ENCODE results near the gene FRMD4B. TPM values are rescaled to one million over a fixed set of nuclear protein-coding genes. Genes with fewer than 3 reads are reported as not detected.
"Not testable (repeated sequence)": the region's sequence is repeated elsewhere in the genome, so short reads cannot be mapped to it uniquely, and the experiment has no call there.

Gene FRMD4B
- polyA plus RNA-seq, 2 of the 4 experiments (the other 2 are of a cell fraction): 0.92 to 5.9 TPM

DNA sequence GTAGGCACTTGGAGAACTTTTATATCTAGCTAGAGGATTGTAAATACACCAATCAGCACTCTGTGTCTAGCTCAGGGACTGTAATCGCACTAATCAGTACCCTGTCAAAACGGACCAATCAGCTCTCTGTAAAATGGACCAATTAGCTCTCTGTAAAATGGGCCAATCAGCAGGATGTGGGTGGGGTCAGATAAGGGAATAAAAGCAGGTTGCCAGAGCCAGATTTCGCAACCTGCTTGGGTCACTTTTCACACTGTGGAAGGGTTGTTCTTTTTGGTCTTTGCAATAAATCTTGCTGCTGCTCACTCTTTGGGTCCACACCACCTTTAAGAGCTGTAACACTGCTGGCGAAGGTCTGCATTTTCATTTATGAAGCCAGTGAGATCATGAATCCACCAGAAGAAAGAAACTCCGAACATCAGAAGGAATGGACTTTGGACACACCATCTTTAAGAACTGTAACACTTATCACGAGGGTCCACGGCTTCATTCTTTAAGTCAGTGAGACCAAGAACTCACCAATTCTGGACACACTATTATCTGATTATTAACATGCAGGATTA, 125.0 kb downstream of the FRMD4B start:
- ATAC-seq; DNase-seq (ENCODE audit: low read depth in 1 of 2, low spot score in 1 of 2); POLR2A ChIA-PET; H3K27ac ChIP-seq; H3K4me3 ChIP-seq; H3K4me2 ChIP-seq; H3K4me1 ChIP-seq; H3K9me3 ChIP-seq; FAIRE-seq: not testable (repeated sequence)
- CTCF ChIA-PET: interaction anchor here (1.1 to 1.2 kb wide), 2 partner anchors 11 to 45 kb away, joined by 3 to 6 read pairs; no protein-coding TSS in a partner anchor
- 79% methylated on average over 7 of the region's 7 CpGs for WGBS (ENCODE audit: missing lambda C conversion rate)
- peak in 1 of 2 experiments; percentile 41; a peak in 1 of 4 replicates for TF ChIP-seq CEBPB (IDR thresholded peaks at IDR 0.05)

- Histone ChIP-seq H3K9me3 (no peaks in the 10 kb centered on the region), H3K4me2 (no peak overlapping the region), H3K4me1 (no peaks in the 10 kb centered on the region), H3K27ac (no peak overlapping the region), H3K4me3 (no peak overlapping the region)
- DNase-seq (ENCODE audit: low read depth in 1 of 2, low spot score in 1 of 2) (no peak), FAIRE-seq (no peak), ATAC-seq (no peak)
- POLR2A ChIA-PET: no interaction called here
- TF ChIP-seq HES2 (IDR thresholded peaks at IDR 0.05) (no peak), JUN (IDR thresholded peaks at IDR 0.05) (no peak), HOXA7 (CRISPR knock-in tag; IDR thresholded peaks at IDR 0.05) (no peak), FOSL2 (IDR thresholded peaks at IDR 0.05) (no peak), FOSL2 (CRISPR knock-in tag; IDR thresholded peaks at IDR 0.05) (no peak), NR3C1 (IDR thresholded peaks at IDR 0.05) (no peak), ZNF302 (CRISPR knock-in tag; IDR thresholded peaks at IDR 0.05) (no peak), GATA3 (IDR thresholded peaks at IDR 0.05; ENCODE audit: borderline replicate concordance) (no peak), RARB (CRISPR knock-in tag; IDR thresholded peaks at IDR 0.05) (no peak), MAFK (IDR thresholded peaks at IDR 0.05; ENCODE audit: partially characterized antibody) (no peak), ZFP36 (IDR thresholded peaks at IDR 0.05; ENCODE audit: borderline replicate concordance, partially characterized antibody) (no peak), TP53 (CRISPR knock-in tag; IDR thresholded peaks at IDR 0.05) (no peak), TFCP2L1 (CRISPR knock-in tag; IDR thresholded peaks at IDR 0.05) (no peak)
- 88% methylated on average over 18 of the region's 35 CpGs for WGBS (ENCODE audit: missing lambda C conversion rate)
- CTCF ChIA-PET: interaction anchor here (1.2 kb wide), 1 partner anchor 46 kb away, joined by 6 read pairs; no protein-coding TSS in a partner anchor
Observed at GRCh38 chr3:69260216-69260787, 125.6 kb downstream of the FRMD4B start.

GRCh38 chr3:69259125-69259524, 126.8 kb downstream of the FRMD4B start:
- POLR2A ChIA-PET: no interaction called here
- DNase-seq (ENCODE audit: low read depth in 1 of 2, low spot score in 1 of 2): no peak
- Histone ChIP-seq H3K27ac (no peak overlapping the region), H3K4me3 (no peak overlapping the region), H3K4me2 (no peak overlapping the region), H3K9me3 (no peaks in the 10 kb centered on the region), H3K4me1 (no peaks in the 10 kb centered on the region)
- no peak for ATAC-seq
- CTCF ChIA-PET: no interaction called here
- 82% methylated on average over 9 of the region's 9 CpGs for WGBS (ENCODE audit: missing lambda C conversion rate)
- FAIRE-seq: no peak
- TF ChIP-seq ZFP36 (IDR thresholded peaks at IDR 0.05; ENCODE audit: borderline replicate concordance, partially characterized antibody): no peak
- TF ChIP-seq ZNF302 (CRISPR knock-in tag; IDR thresholded peaks at IDR 0.05): no peak
- no peak for TF ChIP-seq POLR2AphosphoS2 (conservative IDR thresholded peaks at IDR 0.05; ENCODE audit: low read length)
- TF ChIP-seq SMC3 (IDR thresholded peaks at IDR 0.05): no peak
- TF ChIP-seq, protein P1, sequence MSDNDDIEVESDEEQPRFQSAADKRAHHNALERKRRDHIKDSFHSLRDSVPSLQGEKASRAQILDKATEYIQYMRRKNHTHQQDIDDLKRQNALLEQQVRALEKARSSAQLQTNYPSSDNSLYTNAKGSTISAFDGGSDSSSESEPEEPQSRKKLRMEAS (IDR thresholded peaks at IDR 0.05): no peak
- TF ChIP-seq CHD4 (IDR thresholded peaks at IDR 0.05; ENCODE audit: borderline replicate concordance): no peak
- TF ChIP-seq RFX5 (IDR thresholded peaks at IDR 0.05): no peak
- no peak for TF ChIP-seq BCL3 (IDR thresholded peaks at IDR 0.05)
- no peak for TF ChIP-seq ESRRA (IDR thresholded peaks at IDR 0.05; ENCODE audit: borderline replicate concordance, low read length)
- TF ChIP-seq EP300 (IDR thresholded peaks at IDR 0.05): no peak
- TF ChIP-seq, protein P2, sequence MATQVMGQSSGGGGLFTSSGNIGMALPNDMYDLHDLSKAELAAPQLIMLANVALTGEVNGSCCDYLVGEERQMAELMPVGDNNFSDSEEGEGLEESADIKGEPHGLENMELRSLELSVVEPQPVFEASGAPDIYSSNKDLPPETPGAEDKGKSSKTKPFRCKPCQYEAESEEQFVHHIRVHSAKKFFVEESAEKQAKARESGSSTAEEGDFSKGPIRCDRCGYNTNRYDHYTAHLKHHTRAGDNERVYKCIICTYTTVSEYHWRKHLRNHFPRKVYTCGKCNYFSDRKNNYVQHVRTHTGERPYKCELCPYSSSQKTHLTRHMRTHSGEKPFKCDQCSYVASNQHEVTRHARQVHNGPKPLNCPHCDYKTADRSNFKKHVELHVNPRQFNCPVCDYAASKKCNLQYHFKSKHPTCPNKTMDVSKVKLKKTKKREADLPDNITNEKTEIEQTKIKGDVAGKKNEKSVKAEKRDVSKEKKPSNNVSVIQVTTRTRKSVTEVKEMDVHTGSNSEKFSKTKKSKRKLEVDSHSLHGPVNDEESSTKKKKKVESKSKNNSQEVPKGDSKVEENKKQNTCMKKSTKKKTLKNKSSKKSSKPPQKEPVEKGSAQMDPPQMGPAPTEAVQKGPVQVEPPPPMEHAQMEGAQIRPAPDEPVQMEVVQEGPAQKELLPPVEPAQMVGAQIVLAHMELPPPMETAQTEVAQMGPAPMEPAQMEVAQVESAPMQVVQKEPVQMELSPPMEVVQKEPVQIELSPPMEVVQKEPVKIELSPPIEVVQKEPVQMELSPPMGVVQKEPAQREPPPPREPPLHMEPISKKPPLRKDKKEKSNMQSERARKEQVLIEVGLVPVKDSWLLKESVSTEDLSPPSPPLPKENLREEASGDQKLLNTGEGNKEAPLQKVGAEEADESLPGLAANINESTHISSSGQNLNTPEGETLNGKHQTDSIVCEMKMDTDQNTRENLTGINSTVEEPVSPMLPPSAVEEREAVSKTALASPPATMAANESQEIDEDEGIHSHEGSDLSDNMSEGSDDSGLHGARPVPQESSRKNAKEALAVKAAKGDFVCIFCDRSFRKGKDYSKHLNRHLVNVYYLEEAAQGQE (IDR thresholded peaks at IDR 0.05): no peak
- no peak for TF ChIP-seq MAZ (IDR thresholded peaks at IDR 0.05; ENCODE audit: borderline replicate concordance, low read depth, low read length)

Measured in A549 (cell line).